ENCODE data around the gene KIF26B.

Gene KIF26B

GRCh38 chr1:245158913-245159312, 4.1 kb downstream of the KIF26B start:
- no peak overlapping the region for H3K9ac ChIP-seq (ENCODE audit: low read length)
- no peak overlapping the region for H3K4me3 ChIP-seq (ENCODE audit: low read depth in 1 of 2, low read length in 2 of 2)
- H3K27ac ChIP-seq (ENCODE audit: low read depth, low read length), result no peak overlapping the region
- H3K36me3 ChIP-seq (ENCODE audit: insufficient read depth, low read length), result no peaks in the 10 kb centered on the region
- peaks cover 6 to 42% of the 10 kb centered on the region in 2 donors for H3K27me3 ChIP-seq (ENCODE audit: control insufficient read depth in 1 of 2, insufficient read depth in 2 of 2, low read length in 2 of 2)
- peaks cover 4% of the 10 kb centered on the region for H3K4me1 ChIP-seq (ENCODE audit: insufficient read depth, low read length)
- H3K9me3 ChIP-seq (ENCODE audit: low read length), result no peaks in the 10 kb centered on the region

GRCh38 chr1:245160288-245160687, 5.5 kb downstream of the KIF26B start:
- no peaks in the 10 kb centered on the region for H3K4me1 ChIP-seq (ENCODE audit: insufficient read depth, low read length)
- no peaks in the 10 kb centered on the region for H3K36me3 ChIP-seq (ENCODE audit: insufficient read depth, low read length)
- no peak overlapping the region for H3K27ac ChIP-seq (ENCODE audit: low read depth, low read length)
- H3K4me3 ChIP-seq (ENCODE audit: low read depth in 1 of 2, low read length in 2 of 2), result no peak overlapping the region
- peaks cover 6 to 29% of the 10 kb centered on the region in 2 donors for H3K27me3 ChIP-seq (ENCODE audit: control insufficient read depth in 1 of 2, insufficient read depth in 2 of 2, low read length in 2 of 2)
- no peak overlapping the region for H3K9ac ChIP-seq (ENCODE audit: low read length)
- H3K9me3 ChIP-seq (ENCODE audit: low read length), result no peaks in the 10 kb centered on the region

GRCh38 chr1:245160741-245161400, 6.1 kb downstream of the KIF26B start:
- Histone ChIP-seq H3K9ac (ENCODE audit: low read length) (no peak overlapping the region), H3K4me1 (ENCODE audit: insufficient read depth, low read length) (no peaks in the 10 kb centered on the region), H3K27ac (ENCODE audit: low read depth, low read length) (no peak overlapping the region), H3K27me3 (ENCODE audit: control insufficient read depth in 1 of 2, insufficient read depth in 2 of 2, low read length in 2 of 2) (peaks cover 3 to 23% of the 10 kb centered on the region in 2 donors), H3K9me3 (ENCODE audit: low read length) (no peaks in the 10 kb centered on the region), H3K36me3 (ENCODE audit: insufficient read depth, low read length) (no peaks in the 10 kb centered on the region), H3K4me3 (ENCODE audit: low read depth in 1 of 2, low read length in 2 of 2) (no peak overlapping the region)

GRCh38 chr1:245161866-245162265, 7.1 kb downstream of the KIF26B start:
- Histone ChIP-seq H3K9me3 (ENCODE audit: low read length) (no peaks in the 10 kb centered on the region), H3K27me3 (ENCODE audit: control insufficient read depth in 1 of 2, insufficient read depth in 2 of 2, low read length in 2 of 2) (peaks cover 3 to 13% of the 10 kb centered on the region in 2 donors), H3K9ac (ENCODE audit: low read length) (no peak overlapping the region), H3K27ac (ENCODE audit: low read depth, low read length) (no peak overlapping the region), H3K4me3 (ENCODE audit: low read depth in 1 of 2, low read length in 2 of 2) (no peak overlapping the region), H3K36me3 (ENCODE audit: insufficient read depth, low read length) (no peaks in the 10 kb centered on the region), H3K4me1 (ENCODE audit: insufficient read depth, low read length) (no peaks in the 10 kb centered on the region)

GRCh38 chr1:245166471-245166885, 11.7 kb downstream of the KIF26B start:
- H3K4me3 ChIP-seq (ENCODE audit: low read depth in 1 of 2, low read length in 2 of 2), result peak overlapping the region in 1 of 2 donors; percentile 45

GRCh38 chr1:245168086-245168485, 13.3 kb downstream of the KIF26B start:
- Histone ChIP-seq H3K27me3 (ENCODE audit: control insufficient read depth in 1 of 2, insufficient read depth in 2 of 2, low read length in 2 of 2) (peaks cover 0 to 6% of the 10 kb centered on the region in 2 donors), H3K36me3 (ENCODE audit: insufficient read depth, low read length) (no peaks in the 10 kb centered on the region), H3K9me3 (ENCODE audit: low read length) (no peaks in the 10 kb centered on the region), H3K4me1 (ENCODE audit: insufficient read depth, low read length) (peaks cover under 1% of the 10 kb centered on the region), H3K4me3 (ENCODE audit: low read depth in 1 of 2, low read length in 2 of 2) (no peak overlapping the region), H3K27ac (ENCODE audit: low read depth, low read length) (no peak overlapping the region), H3K9ac (ENCODE audit: low read length) (no peak overlapping the region)

More at GRCh38 chr1:245166471-245166885, 11.7 kb downstream of the KIF26B start:
- Histone ChIP-seq H3K36me3 (ENCODE audit: insufficient read depth, low read length) (no peaks in the 10 kb centered on the region), H3K27ac (ENCODE audit: low read depth, low read length) (no peak overlapping the region), H3K4me1 (ENCODE audit: insufficient read depth, low read length) (no peaks in the 10 kb centered on the region), H3K9me3 (ENCODE audit: low read length) (no peaks in the 10 kb centered on the region), H3K27me3 (ENCODE audit: control insufficient read depth in 1 of 2, insufficient read depth in 2 of 2, low read length in 2 of 2) (peaks cover 0 to 6% of the 10 kb centered on the region in 2 donors), H3K9ac (ENCODE audit: low read length) (no peak overlapping the region)

- H3K27ac ChIP-seq (ENCODE audit: low read depth, low read length), result no peak overlapping the region
- no peak overlapping the region for H3K4me3 ChIP-seq (ENCODE audit: low read depth in 1 of 2, low read length in 2 of 2)
- no peaks in the 10 kb centered on the region for H3K9me3 ChIP-seq (ENCODE audit: low read length)
- H3K9ac ChIP-seq (ENCODE audit: low read length), result no peak overlapping the region
- peaks cover 8% of the 10 kb centered on the region for H3K4me1 ChIP-seq (ENCODE audit: insufficient read depth, low read length)
- H3K27me3 ChIP-seq (ENCODE audit: control insufficient read depth in 1 of 2, insufficient read depth in 2 of 2, low read length in 2 of 2), result peaks cover 0 to 6% of the 10 kb centered on the region in 2 donors
- H3K36me3 ChIP-seq (ENCODE audit: insufficient read depth, low read length), result no peaks in the 10 kb centered on the region
These were observed 14.1 kb downstream of the KIF26B start for GRCh38 chr1:245168906-245169305.

- Histone ChIP-seq H3K4me1 (ENCODE audit: insufficient read depth, low read length) (peaks cover 11% of the 10 kb centered on the region), H3K36me3 (ENCODE audit: insufficient read depth, low read length) (no peaks in the 10 kb centered on the region), H3K4me3 (ENCODE audit: low read depth in 1 of 2, low read length in 2 of 2) (no peak overlapping the region), H3K9ac (ENCODE audit: low read length) (no peak overlapping the region), H3K9me3 (ENCODE audit: low read length) (no peaks in the 10 kb centered on the region), H3K27me3 (ENCODE audit: control insufficient read depth in 1 of 2, insufficient read depth in 2 of 2, low read length in 2 of 2) (peaks cover 0 to 6% of the 10 kb centered on the region in 2 donors), H3K27ac (ENCODE audit: low read depth, low read length) (no peak overlapping the region)
These were observed 14.6 kb downstream of the KIF26B start for GRCh38 chr1:245169376-245169775.

GRCh38 chr1:245172026-245172425, 17.2 kb downstream of the KIF26B start:
- Histone ChIP-seq H3K27ac (ENCODE audit: low read depth, low read length) (no peak overlapping the region), H3K4me1 (ENCODE audit: insufficient read depth, low read length) (peaks cover 11% of the 10 kb centered on the region), H3K9me3 (ENCODE audit: low read length) (no peaks in the 10 kb centered on the region), H3K36me3 (ENCODE audit: insufficient read depth, low read length) (no peaks in the 10 kb centered on the region), H3K4me3 (ENCODE audit: low read depth in 1 of 2, low read length in 2 of 2) (no peak overlapping the region), H3K27me3 (ENCODE audit: control insufficient read depth in 1 of 2, insufficient read depth in 2 of 2, low read length in 2 of 2) (peaks cover 0 to 6% of the 10 kb centered on the region in 2 donors), H3K9ac (ENCODE audit: low read length) (no peak overlapping the region)

GRCh38 chr1:245172829-245173228, 18.0 kb downstream of the KIF26B start:
- Histone ChIP-seq H3K9ac (ENCODE audit: low read length) (no peak overlapping the region), H3K27me3 (ENCODE audit: control insufficient read depth in 1 of 2, insufficient read depth in 2 of 2, low read length in 2 of 2) (peaks cover 0 to 2% of the 10 kb centered on the region in 2 donors), H3K4me3 (ENCODE audit: low read depth in 1 of 2, low read length in 2 of 2) (no peak overlapping the region), H3K27ac (ENCODE audit: low read depth, low read length) (no peak overlapping the region), H3K36me3 (ENCODE audit: insufficient read depth, low read length) (no peaks in the 10 kb centered on the region), H3K9me3 (ENCODE audit: low read length) (no peaks in the 10 kb centered on the region), H3K4me1 (ENCODE audit: insufficient read depth, low read length) (peaks cover 11% of the 10 kb centered on the region)

- Histone ChIP-seq H3K4me3 (ENCODE audit: low read depth in 1 of 2, low read length in 2 of 2) (no peak overlapping the region), H3K9ac (ENCODE audit: low read length) (no peak overlapping the region), H3K27me3 (ENCODE audit: control insufficient read depth in 1 of 2, insufficient read depth in 2 of 2, low read length in 2 of 2) (no peaks in the 10 kb centered on the region), H3K27ac (ENCODE audit: low read depth, low read length) (no peak overlapping the region), H3K9me3 (ENCODE audit: low read length) (no peaks in the 10 kb centered on the region), H3K36me3 (ENCODE audit: insufficient read depth, low read length) (no peaks in the 10 kb centered on the region), H3K4me1 (ENCODE audit: insufficient read depth, low read length) (peaks cover 11% of the 10 kb centered on the region)
These were observed 18.8 kb downstream of the KIF26B start for GRCh38 chr1:245173446-245174211.

All from muscle layer of colon (tissue), 2 donors.